ENCODE results near the gene MRPL24. TPM values are rescaled to one million over a fixed set of nuclear protein-coding genes. Genes with fewer than 3 reads are reported as not detected.

MRPL24 gene
- total and polyA plus RNA-seq, 9 of the 15 experiments (the other 6 are each of a cell fraction or from before 2014, with no cell fraction given), result 74.3 to 267 (median 113) TPM

DNA sequence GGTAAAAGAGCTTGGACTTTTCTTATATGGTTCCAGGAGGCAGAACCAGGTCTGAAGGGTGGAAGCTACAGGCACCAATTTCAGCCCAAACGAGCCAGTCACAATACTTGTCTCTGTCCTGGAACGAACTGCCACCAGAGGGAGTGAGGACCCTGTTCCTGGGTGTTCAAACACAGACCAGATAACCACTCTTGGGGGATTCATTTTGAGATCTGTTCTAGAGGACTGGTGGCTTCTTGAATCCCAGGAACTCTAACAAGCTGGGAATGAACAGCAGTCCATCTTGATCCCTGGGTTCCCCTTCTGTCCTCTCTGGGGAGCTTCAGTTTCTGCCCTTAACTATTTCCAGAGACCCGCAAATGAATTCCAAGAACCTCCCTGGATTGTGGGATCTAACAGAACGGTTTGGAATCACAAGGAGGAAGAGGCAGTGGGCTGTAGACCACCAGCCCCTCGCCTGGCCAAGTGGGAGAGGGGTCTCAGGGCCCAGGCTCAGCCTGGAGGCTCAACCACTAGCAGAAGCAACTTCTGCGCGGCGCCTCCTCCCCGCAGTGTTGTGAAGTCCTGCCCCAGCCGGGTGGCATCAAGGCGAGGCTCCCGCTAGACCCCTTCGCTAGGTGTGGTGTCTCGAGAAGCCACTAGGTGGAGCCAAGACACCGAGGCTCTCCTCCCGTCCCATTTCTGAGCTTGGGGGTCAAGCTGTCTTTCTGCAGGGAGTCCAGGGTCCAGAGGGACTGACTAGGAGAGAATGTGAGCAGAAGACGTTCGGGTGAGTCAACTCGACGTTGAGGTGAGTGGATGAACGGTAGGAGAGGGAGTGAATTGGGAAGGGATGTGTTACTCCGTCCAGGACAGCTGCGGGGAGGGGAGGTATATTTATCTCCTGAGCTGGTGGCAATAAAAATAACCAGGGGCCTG is 51.6 kb downstream of the MRPL24 start (continued):
- TF ChIP-seq PHB (CRISPR knock-in tag; IDR thresholded peaks at IDR 0.05), result no peak
- no peak for TF ChIP-seq NR2C2 (CRISPR knock-in tag; IDR thresholded peaks at IDR 0.05)
- TF ChIP-seq NR2C2 (tag; IDR thresholded peaks at IDR 0.05), result no peak
- TF ChIP-seq PURB (CRISPR knock-in tag; IDR thresholded peaks at IDR 0.05; ENCODE audit: low read depth), result no peak
- TF ChIP-seq NR2F6 (CRISPR knock-in tag; IDR thresholded peaks at IDR 0.05), result no peak
- TF ChIP-seq KAT8 (IDR thresholded peaks at IDR 0.05; ENCODE audit: low read depth), result no peak
- no peak for TF ChIP-seq ZNF316 (IDR thresholded peaks at IDR 0.05)
- no peak for TF ChIP-seq PCBP1 (IDR thresholded peaks at IDR 0.05; ENCODE audit: low read depth, low read length, poor library complexity, severe bottlenecking)
- TF ChIP-seq GATAD2B (IDR thresholded peaks at IDR 0.05; ENCODE audit: borderline replicate concordance), result no peak; the same call in 1 of the 2 replicates
- peak; percentile 85 for TF ChIP-seq CC2D1A (IDR thresholded peaks at IDR 0.05)
- TF ChIP-seq CHCHD3 (CRISPR knock-in tag; IDR thresholded peaks at IDR 0.05), result no peak
- no peak for TF ChIP-seq ADNP (tag; IDR thresholded peaks at IDR 0.05)
- no peak for TF ChIP-seq MCM2 (IDR thresholded peaks at IDR 0.05; ENCODE audit: low read depth)
- TF ChIP-seq TAL1 (IDR thresholded peaks at IDR 0.05), result no peak
- TF ChIP-seq, protein P1, sequence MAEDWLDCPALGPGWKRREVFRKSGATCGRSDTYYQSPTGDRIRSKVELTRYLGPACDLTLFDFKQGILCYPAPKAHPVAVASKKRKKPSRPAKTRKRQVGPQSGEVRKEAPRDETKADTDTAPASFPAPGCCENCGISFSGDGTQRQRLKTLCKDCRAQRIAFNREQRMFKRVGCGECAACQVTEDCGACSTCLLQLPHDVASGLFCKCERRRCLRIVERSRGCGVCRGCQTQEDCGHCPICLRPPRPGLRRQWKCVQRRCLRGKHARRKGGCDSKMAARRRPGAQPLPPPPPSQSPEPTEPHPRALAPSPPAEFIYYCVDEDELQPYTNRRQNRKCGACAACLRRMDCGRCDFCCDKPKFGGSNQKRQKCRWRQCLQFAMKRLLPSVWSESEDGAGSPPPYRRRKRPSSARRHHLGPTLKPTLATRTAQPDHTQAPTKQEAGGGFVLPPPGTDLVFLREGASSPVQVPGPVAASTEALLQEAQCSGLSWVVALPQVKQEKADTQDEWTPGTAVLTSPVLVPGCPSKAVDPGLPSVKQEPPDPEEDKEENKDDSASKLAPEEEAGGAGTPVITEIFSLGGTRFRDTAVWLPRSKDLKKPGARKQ (CRISPR knock-in tag; IDR thresholded peaks at IDR 0.05), result no peak
- TF ChIP-seq NCOA1 (IDR thresholded peaks at IDR 0.05; ENCODE audit: low read depth), result 0 out of 2 replicates have a peak, but pooled peaks have one; percentile 11
- TF ChIP-seq ILK (tag; IDR thresholded peaks at IDR 0.05; ENCODE audit: borderline replicate concordance, low read depth), result no peak
- TF ChIP-seq SMARCA4 (IDR thresholded peaks at IDR 0.05), result no peak; the same call in 1 of the 2 replicates
- TF ChIP-seq ZNF668 (CRISPR knock-in tag; IDR thresholded peaks at IDR 0.05), result no peak
- no peak for TF ChIP-seq ZNF766 (CRISPR knock-in tag; conservative IDR thresholded peaks at IDR 0.05)
- no peak for TF ChIP-seq ZNF431 (CRISPR knock-in tag; IDR thresholded peaks at IDR 0.05)
- no peak for TF ChIP-seq PHTF2 (CRISPR knock-in tag; IDR thresholded peaks at IDR 0.05)
- TF ChIP-seq ZSCAN29 (IDR thresholded peaks at IDR 0.05), result no peak
- no peak for TF ChIP-seq E2F3 (CRISPR knock-in tag; IDR thresholded peaks at IDR 0.05)
- TF ChIP-seq, protein P2, sequence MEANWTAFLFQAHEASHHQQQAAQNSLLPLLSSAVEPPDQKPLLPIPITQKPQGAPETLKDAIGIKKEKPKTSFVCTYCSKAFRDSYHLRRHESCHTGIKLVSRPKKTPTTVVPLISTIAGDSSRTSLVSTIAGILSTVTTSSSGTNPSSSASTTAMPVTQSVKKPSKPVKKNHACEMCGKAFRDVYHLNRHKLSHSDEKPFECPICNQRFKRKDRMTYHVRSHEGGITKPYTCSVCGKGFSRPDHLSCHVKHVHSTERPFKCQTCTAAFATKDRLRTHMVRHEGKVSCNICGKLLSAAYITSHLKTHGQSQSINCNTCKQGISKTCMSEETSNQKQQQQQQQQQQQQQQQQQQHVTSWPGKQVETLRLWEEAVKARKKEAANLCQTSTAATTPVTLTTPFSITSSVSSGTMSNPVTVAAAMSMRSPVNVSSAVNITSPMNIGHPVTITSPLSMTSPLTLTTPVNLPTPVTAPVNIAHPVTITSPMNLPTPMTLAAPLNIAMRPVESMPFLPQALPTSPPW (CRISPR knock-in tag; IDR thresholded peaks at IDR 0.05), result peak; percentile 61
- TF ChIP-seq HNRNPLL (IDR thresholded peaks at IDR 0.05; ENCODE audit: low read depth, low read length, poor library complexity, severe bottlenecking), result no peak
- TF ChIP-seq KDM2B (CRISPR knock-in tag; IDR thresholded peaks at IDR 0.05), result no peak
- no peak for TF ChIP-seq EZH2 (IDR thresholded peaks at IDR 0.05; ENCODE audit: borderline replicate concordance, low read depth, low read length)
- TF ChIP-seq GTF2F1 (IDR thresholded peaks at IDR 0.05; ENCODE audit: low read depth, low read length), result no peak
- TF ChIP-seq RBM17 (IDR thresholded peaks at IDR 0.05; ENCODE audit: borderline replicate concordance, low read depth, low read length), result no peak
- TF ChIP-seq ZNF24 (IDR thresholded peaks at IDR 0.05), result peak; percentile 30; the same call in 1 of the 2 replicates
